H9 (cell line): ENCODE measurements around the gene EPHA1. TPM values are rescaled to one million over a fixed set of nuclear protein-coding genes. Genes with fewer than 3 reads are reported as not detected.

Experiments
- DNase-seq: peaks from one replicate; pipeline ENCODE4 v3.0.0-alpha.2; 2017
- H2AFZ ChIP-seq: one replicate; pipeline ENCODE4 v1.6.1; 2013; ENCODE audit warnings: mild to moderate bottlenecking, low read length, control low read depth, moderate library complexity
- H2AK5ac ChIP-seq: 2 replicates; pipeline ENCODE4 v1.6.1; 2013; ENCODE audit warnings: low read length, control low read depth, mixed read lengths; ENCODE audit not compliant: insufficient read length
- H2BK120ac ChIP-seq: one replicate; pipeline ENCODE4 v1.6.1; 2013; ENCODE audit warnings: low read depth, mild to moderate bottlenecking, low read length, control low read depth, inconsistent platforms; ENCODE audit not compliant: poor library complexity, severe bottlenecking
- H2BK12ac ChIP-seq: 2 replicates; pipeline ENCODE4 v1.6.1; 2013; ENCODE audit warnings: low read length, control low read depth, mixed read lengths, low read depth; ENCODE audit not compliant: insufficient read length
- H2BK15ac ChIP-seq: 2 replicates; pipeline ENCODE4 v1.6.1; 2013; ENCODE audit warnings: low read depth, low read length, control low read depth
- H2BK20ac ChIP-seq: one replicate; pipeline ENCODE4 v1.6.1; 2013; ENCODE audit warnings: low read depth, mild to moderate bottlenecking, low read length, control low read depth, inconsistent platforms; ENCODE audit not compliant: poor library complexity, severe bottlenecking
- H2BK5ac ChIP-seq: 2 replicates; pipeline ENCODE4 v1.6.1; 2013; ENCODE audit warnings: low read length, control low read depth, mixed read lengths; ENCODE audit not compliant: insufficient read length
- H3K14ac ChIP-seq: 2 replicates; pipeline ENCODE4 v1.6.1; 2013; ENCODE audit warnings: low read length, control low read depth; ENCODE audit not compliant: insufficient read depth
- H3K18ac ChIP-seq: 2 replicates; pipeline ENCODE4 v1.6.1; 2013; ENCODE audit warnings: low read depth, mild to moderate bottlenecking, mixed read lengths, low read length, control low read depth; ENCODE audit not compliant: insufficient read length
- H3K23ac ChIP-seq: 2 replicates; pipeline ENCODE4 v1.6.1; 2013; ENCODE audit warnings: low read length, control low read depth, mixed read lengths, low read depth; ENCODE audit not compliant: insufficient read length
- H3K23me2 ChIP-seq: 2 replicates; pipeline ENCODE4 v1.6.1; 2013; ENCODE audit warnings: low read depth, mild to moderate bottlenecking, mixed read lengths, low read length, control low read depth; ENCODE audit not compliant: insufficient read length, poor library complexity, severe bottlenecking
- H3K27ac ChIP-seq: 2 replicates; pipeline ENCODE4 v1.5.1; 2013; ENCODE audit warnings: low read length, control low read depth, mixed read lengths, low read depth; ENCODE audit not compliant: insufficient read length
- H3K27me3 ChIP-seq: 2 replicates; pipeline ENCODE4 v1.6.1; 2013; ENCODE audit warnings: low read length, control low read depth, inconsistent platforms; ENCODE audit not compliant: insufficient read depth
- H3K4ac ChIP-seq: 2 replicates; pipeline ENCODE4 v1.6.1; 2013; ENCODE audit warnings: low read depth, mild to moderate bottlenecking, control low read depth, inconsistent platforms, low read length, moderate library complexity
- H3K4me1 ChIP-seq: 2 replicates; pipeline ENCODE4 v1.6.1; 2013; ENCODE audit warnings: low read length, control low read depth, inconsistent platforms; ENCODE audit not compliant: insufficient read depth
- H3K4me2 ChIP-seq: 2 replicates; pipeline ENCODE4 v1.6.1; 2013; ENCODE audit warnings: low read length, control low read depth, mixed read lengths; ENCODE audit not compliant: insufficient read length, insufficient read depth
- H3K56ac ChIP-seq: 2 replicates; pipeline ENCODE4 v1.6.1; 2013; ENCODE audit warnings: low read depth, mild to moderate bottlenecking, mixed read lengths, low read length, control low read depth; ENCODE audit not compliant: insufficient read length
- H3K79me1 ChIP-seq: 2 replicates; pipeline ENCODE4 v1.6.1; 2013; ENCODE audit warnings: low read depth, mild to moderate bottlenecking, moderate library complexity, low read length, control low read depth, inconsistent platforms; ENCODE audit not compliant: insufficient read depth, poor library complexity, severe bottlenecking
- H3K79me2 ChIP-seq: 2 replicates; pipeline ENCODE4 v1.6.1; 2013; ENCODE audit warnings: low read length, control low read depth, inconsistent platforms; ENCODE audit not compliant: insufficient read depth
- H3K9ac ChIP-seq: 2 replicates; pipeline ENCODE4 v1.6.1; 2013; ENCODE audit warnings: low read length, control low read depth, mixed read lengths; ENCODE audit not compliant: insufficient read length; ENCODE audit errors: extremely low read depth
- H3K9me3 ChIP-seq: one replicate; pipeline ENCODE4 v1.6.1; 2013; ENCODE audit warnings: low read depth, low read length, inconsistent platforms; ENCODE audit not compliant: control insufficient read depth
- H3T11ph ChIP-seq: one replicate; pipeline ENCODE4 v1.6.1; 2013; ENCODE audit warnings: mild to moderate bottlenecking, low read length, control low read depth, inconsistent platforms
- H4K20me1 ChIP-seq: one replicate; pipeline ENCODE4 v1.6.1; 2013; ENCODE audit not compliant: control insufficient read depth, insufficient read length, insufficient read depth
- H4K5ac ChIP-seq: 2 replicates; pipeline ENCODE4 v1.6.1; 2013; ENCODE audit warnings: low read depth, mild to moderate bottlenecking, mixed read lengths, low read length, control low read depth; ENCODE audit not compliant: insufficient read length
- H4K8ac ChIP-seq: replicated peaks from 2 replicates; pipeline ENCODE4 v1.6.1; 2013; ENCODE audit warnings: low read length, control low read depth, mixed read lengths, low read depth; ENCODE audit not compliant: insufficient read length
- H4K91ac ChIP-seq: 2 replicates; pipeline ENCODE4 v1.6.1; 2013; ENCODE audit warnings: low read depth, mild to moderate bottlenecking, moderate library complexity, mixed read lengths, low read length, control low read depth; ENCODE audit not compliant: insufficient read length
- H3K27ac Mint-ChIP-seq, 3 experiments: 2 replicates in 2 of 3; 3 replicates in 1 of 3; pipeline ENCODE4 v1.8.0; 2020 to 2021; ENCODE audit warnings: mixed read lengths in 3 of 3, mild to moderate bottlenecking in 1 of 3, moderate library complexity in 1 of 3
- H3K27me3 Mint-ChIP-seq: 2 replicates; pipeline ENCODE4 v1.8.0; 2021; ENCODE audit warnings: low read depth, mild to moderate bottlenecking, moderate library complexity, mixed read lengths
- H3K36me3 Mint-ChIP-seq, 3 experiments: 2 replicates in 2 of 3; 3 replicates in 1 of 3; pipeline ENCODE4 v1.8.0; 2020 to 2021; ENCODE audit warnings: low read depth in 3 of 3, mixed read lengths in 3 of 3; ENCODE audit not compliant: insufficient read depth in 1 of 3
- H3K4me1 Mint-ChIP-seq, 2 experiments: 2 replicates each; pipeline ENCODE4 v1.8.0; 2020; ENCODE audit warnings: mixed read lengths in 2 of 2
- H3K4me3 Mint-ChIP-seq, 2 experiments: 2 replicates in 1 of 2; 3 replicates in 1 of 2; pipeline ENCODE4 v1.8.0; 2020 to 2021; ENCODE audit warnings: mild to moderate bottlenecking in 2 of 2, mixed read lengths in 2 of 2, moderate library complexity in 1 of 2
- H3K9me3 Mint-ChIP-seq, 2 experiments: 2 replicates in 1 of 2; 3 replicates in 1 of 2; pipeline ENCODE4 v1.8.0; 2020; ENCODE audit warnings: mild to moderate bottlenecking in 2 of 2, mixed read lengths in 2 of 2, moderate library complexity in 1 of 2
- CTCF ChIP-seq: fragments of 200-600 bp; sonication (generic); conservative IDR thresholded peaks from 3 replicates; pipeline ENCODE4 v1.8.0; 2021; ENCODE audit warnings: antibody characterized with exemption, mild to moderate bottlenecking
- WGBS: extraction: QIAGEN DNeasy Blood & Tissue Kit; methylation state at CpG from one replicate; pipeline ENCODE4 v1.1.7; 2013; ENCODE audit warnings: missing lambda C conversion rate, low lambda C conversion rate, mixed read lengths; ENCODE audit not compliant: insufficient read length; ENCODE audit errors: extremely low coverage; 5-methylcytosine and 5-hydroxymethylcytosine counted together
- total RNA-seq: library from RNA; stranded (reverse); gene quantifications from 2 replicates; pipeline ENCODE4 v1.2.1, GENCODE V29; 2021

The EPHA1 gene
- total RNA-seq, 1 experiment from 2014 or later = 109 TPM

- Mint-ChIP-seq H3K27ac (no peak within 1 kb of the TSS), H3K9me3 (no peaks in the 10 kb centered on the region), H3K4me1 (no peaks in the 10 kb centered on the region), H3K27me3 (no peaks in the 10 kb centered on the region; the same call in 1 of the 2 replicates), H3K36me3 (no peaks in the 10 kb centered on the region; a peak in 1 of 7 replicates), H3K4me3 (no peak within 1 kb of the TSS)
- Histone ChIP-seq H3K56ac (no peak within 1 kb of the TSS), H3K79me1 (no peaks in the 10 kb centered on the region), H4K91ac (no peak within 1 kb of the TSS), H2BK20ac (no peak within 1 kb of the TSS), H3K4ac (no peak within 1 kb of the TSS), H3K27ac (no peak within 1 kb of the TSS), H4K5ac (no peak within 1 kb of the TSS), H2BK12ac (no peak within 1 kb of the TSS), H3K23me2 (no peaks in the 10 kb centered on the region), H2BK5ac (no peak within 1 kb of the TSS), H3K23ac (no peak within 1 kb of the TSS), H4K20me1 (no peaks in the 10 kb centered on the region), H3K4me1 (no peaks in the 10 kb centered on the region), H3K9me3 (no peaks in the 10 kb centered on the region), H2AFZ (no peak within 1 kb of the TSS), H2AK5ac (no peak within 1 kb of the TSS), H3T11ph (no peak within 1 kb of the TSS), H3K27me3 (no peaks in the 10 kb centered on the region), H3K14ac (no peak within 1 kb of the TSS), H3K4me2 (no peak within 1 kb of the TSS), H2BK15ac (no peak within 1 kb of the TSS), H3K79me2 (no peaks in the 10 kb centered on the region), H4K8ac (no peak within 1 kb of the TSS), H3K9ac (no peak within 1 kb of the TSS), H3K18ac (no peak within 1 kb of the TSS), H2BK120ac (no peak within 1 kb of the TSS)
- no CpG with 5 or more reads among the region's 4 CpGs for WGBS
- no peak for TF ChIP-seq CTCF
- no peak for DNase-seq
Measured at GRCh38 chr7:143443153-143443552, 34.5 kb upstream of the EPHA1 start, which contains the start of gene TAS2R60. TSS of gene TAS2R60 (plus strand) at chr7:143443453. CDS start at chr7:143443453, 0 bp downstream.
